DND-41 (cell line): ENCODE data around the gene HSPG2.

Experiments
- EZH2 ChIP-seq: IDR thresholded peaks from 3 replicates; pipeline ENCODE4 v1.6.1; 2012; ENCODE audit warnings: borderline replicate concordance, low read depth, mild to moderate bottlenecking, moderate library complexity, low read length, inconsistent platforms; ENCODE audit not compliant: severe bottlenecking
- TF ChIP-seq, protein P1 (sequence below): IDR thresholded peaks from 2 replicates; pipeline ENCODE4 v1.5.1; 2012; ENCODE audit warnings: borderline replicate concordance, low read length, moderate library complexity, mild to moderate bottlenecking; ENCODE audit not compliant: poor library complexity, severe bottlenecking; ENCODE audit errors: extremely low read depth

DNA sequence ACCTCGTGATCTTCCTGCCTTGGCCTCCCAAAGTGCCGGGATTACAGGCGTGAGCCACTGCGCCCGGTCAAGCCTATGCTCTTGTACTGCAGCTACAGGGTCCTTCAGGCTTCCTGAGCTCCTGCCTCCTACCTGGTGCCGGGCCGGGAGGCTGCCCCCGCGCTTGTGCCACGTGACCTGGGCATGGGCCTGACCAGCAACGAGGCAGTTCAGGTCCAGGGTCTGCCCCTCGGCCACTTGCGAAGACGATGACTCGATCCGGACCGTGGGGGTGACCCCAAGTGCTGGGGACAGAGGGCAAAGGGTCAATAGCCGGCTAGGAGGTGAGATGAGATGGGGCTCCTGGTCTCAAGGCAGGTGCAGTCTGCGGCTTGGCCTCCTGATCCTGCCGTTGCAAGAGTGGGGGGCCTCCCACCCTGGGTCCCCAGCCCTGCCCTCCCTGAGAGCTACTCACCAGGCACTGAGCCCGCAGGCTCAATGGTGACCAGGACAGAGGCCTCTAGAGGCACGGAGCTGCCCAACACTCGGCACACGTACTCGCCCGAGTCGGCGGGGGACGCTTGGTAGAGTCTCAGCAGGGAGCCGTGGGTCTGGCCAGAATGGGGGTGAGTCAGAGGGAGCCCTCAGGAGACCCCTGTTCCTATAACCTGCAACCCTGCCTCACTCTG is 87.1 kb downstream of the HSPG2 start:
- TF ChIP-seq, protein P1, sequence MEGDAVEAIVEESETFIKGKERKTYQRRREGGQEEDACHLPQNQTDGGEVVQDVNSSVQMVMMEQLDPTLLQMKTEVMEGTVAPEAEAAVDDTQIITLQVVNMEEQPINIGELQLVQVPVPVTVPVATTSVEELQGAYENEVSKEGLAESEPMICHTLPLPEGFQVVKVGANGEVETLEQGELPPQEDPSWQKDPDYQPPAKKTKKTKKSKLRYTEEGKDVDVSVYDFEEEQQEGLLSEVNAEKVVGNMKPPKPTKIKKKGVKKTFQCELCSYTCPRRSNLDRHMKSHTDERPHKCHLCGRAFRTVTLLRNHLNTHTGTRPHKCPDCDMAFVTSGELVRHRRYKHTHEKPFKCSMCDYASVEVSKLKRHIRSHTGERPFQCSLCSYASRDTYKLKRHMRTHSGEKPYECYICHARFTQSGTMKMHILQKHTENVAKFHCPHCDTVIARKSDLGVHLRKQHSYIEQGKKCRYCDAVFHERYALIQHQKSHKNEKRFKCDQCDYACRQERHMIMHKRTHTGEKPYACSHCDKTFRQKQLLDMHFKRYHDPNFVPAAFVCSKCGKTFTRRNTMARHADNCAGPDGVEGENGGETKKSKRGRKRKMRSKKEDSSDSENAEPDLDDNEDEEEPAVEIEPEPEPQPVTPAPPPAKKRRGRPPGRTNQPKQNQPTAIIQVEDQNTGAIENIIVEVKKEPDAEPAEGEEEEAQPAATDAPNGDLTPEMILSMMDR, result no peak
- no peak for TF ChIP-seq EZH2
